Esophagus muscularis mucosa (tissue), 2 donors: ENCODE data around the gene NRXN3.

Experiments used
- POLR2A ChIP-seq: fragments of 450-650 bp; IDR thresholded peaks from one replicate; pipeline ENCODE4 v1.6.1; 2017; ENCODE audit warnings: antibody characterized with exemption, moderate library complexity, mild to moderate bottlenecking, low read depth
- POLR2AphosphoS5 ChIP-seq, 2 donors: sonication (generic); formaldehyde crosslinking; IDR thresholded peaks; one replicate each; pipeline ENCODE4 v1.6.1; 2017; ENCODE audit warnings: antibody characterized with exemption in 2 of 2

- TF ChIP-seq POLR2AphosphoS5 (IDR thresholded peaks at IDR 0.05) (no peak), POLR2A (no peak)
These were observed 534.8 kb downstream of the NRXN3 start for GRCh38 chr14:78704965-78705364.
